Naive thymus-derived CD4-positive, alpha-beta T cell (primary cell): ENCODE measurements around the gene OVOL3. TPM values are rescaled to one million over a fixed set of nuclear protein-coding genes. Genes with fewer than 3 reads are reported as not detected.
"Not testable (repeated sequence)": the region's sequence is repeated elsewhere in the genome, so short reads cannot be mapped to it uniquely, and the experiment has no call there.

Source experiments
- ATAC-seq: fragments of 150-1000 bp; cut with Tn5 transposase; 2 replicates; pipeline ENCODE4 v1.10.0; 2021; ENCODE audit warnings: mild to moderate bottlenecking, moderate library complexity
- CTCF ChIA-PET: fragments of 350-600 bp; sonication (Branson Sonifier 250); formaldehyde crosslinking; loops from one replicate; lab custom pipeline; 2021; ENCODE audit warnings: antibody characterized with exemption; lab: Charles Lee
- POLR2A ChIA-PET: fragments of 350-600 bp; sonication (Branson Sonifier 250); formaldehyde crosslinking; loops from one replicate; lab custom pipeline; 2021; ENCODE audit warnings: antibody characterized with exemption, inconsistent platforms; lab: Charles Lee
- DNase-seq, 9 donors: peaks; one replicate each; pipeline versions ENCODE4 v3.0.0 to v3.0.0-alpha.2; 2020 to 2022; ENCODE audit warnings: mixed read lengths in 1 of 9
- H3K27ac ChIP-seq: one replicate; pipeline ENCODE4 v1.7.0; 2013; ENCODE audit warnings: mild to moderate bottlenecking, low read depth, low read length, moderate library complexity
- H3K27me3 ChIP-seq, 2 donors: one replicate each; pipeline ENCODE4 v1.7.0; 2013; ENCODE audit warnings: low read length in 2 of 2, mild to moderate bottlenecking in 2 of 2, moderate library complexity in 2 of 2; ENCODE audit not compliant: control insufficient read depth in 2 of 2, insufficient read depth in 2 of 2
- H3K36me3 ChIP-seq, 3 experiments: 1 replicate in 2 of 3; 2 replicates in 1 of 3; pipeline ENCODE4 v1.7.0; 2013; ENCODE audit warnings: low read length in 3 of 3, mild to moderate bottlenecking in 3 of 3, moderate library complexity in 1 of 3; ENCODE audit not compliant: insufficient read depth in 3 of 3, control insufficient read depth in 2 of 3
- H3K4me1 ChIP-seq, 2 donors: one replicate each; pipeline ENCODE4 v1.7.0; 2013; ENCODE audit warnings: low read length in 2 of 2, mild to moderate bottlenecking in 2 of 2, moderate library complexity in 1 of 2; ENCODE audit not compliant: control insufficient read depth in 2 of 2, insufficient read depth in 2 of 2
- H3K4me3 ChIP-seq: 2 replicates; pipeline ENCODE4 v1.7.0; 2013; ENCODE audit warnings: mild to moderate bottlenecking, low read length
- H3K9me3 ChIP-seq, 3 experiments: 1 replicate in 2 of 3; 2 replicates in 1 of 3; pipeline ENCODE4 v1.7.0; 2013; ENCODE audit warnings: low read length in 3 of 3; ENCODE audit not compliant: control insufficient read depth in 2 of 3
- H3K27ac Mint-ChIP-seq, 9 donors: one replicate each; pipeline ENCODE4 v1.8.0; 2020 to 2022; ENCODE audit warnings: mixed read lengths in 9 of 9, mild to moderate bottlenecking in 8 of 9, moderate library complexity in 5 of 9, inconsistent platforms in 2 of 9
- H3K27me3 Mint-ChIP-seq, 5 donors: one replicate each; pipeline ENCODE4 v1.8.0; 2021 to 2022; ENCODE audit warnings: mixed read lengths in 5 of 5, mild to moderate bottlenecking in 1 of 5
- H3K36me3 Mint-ChIP-seq, 5 donors: one replicate each; pipeline ENCODE4 v1.8.0; 2020 to 2022; ENCODE audit warnings: mixed read lengths in 5 of 5, mild to moderate bottlenecking in 3 of 5, inconsistent platforms in 1 of 5
- H3K4me1 Mint-ChIP-seq, 7 donors: one replicate each; pipeline ENCODE4 v1.8.0; 2020 to 2022; ENCODE audit warnings: mixed read lengths in 7 of 7, mild to moderate bottlenecking in 3 of 7, inconsistent platforms in 1 of 7
- H3K4me3 Mint-ChIP-seq, 10 donors: one replicate each; pipeline ENCODE4 v1.8.0; 2020 to 2022; ENCODE audit warnings: mild to moderate bottlenecking in 10 of 10, mixed read lengths in 10 of 10, moderate library complexity in 6 of 10, inconsistent platforms in 2 of 10
- H3K9me3 Mint-ChIP-seq, 11 donors: one replicate each; pipeline ENCODE4 v1.8.0; 2020 to 2022; ENCODE audit warnings: mixed read lengths in 11 of 11, mild to moderate bottlenecking in 4 of 11, inconsistent platforms in 1 of 11, moderate library complexity in 1 of 11
- intact Hi-C, 2 donors: fragments of 100-400 bp; cut with micrococcal nuclease; formaldehyde crosslinking; loops; one replicate each; pipeline ENCODE4 v1.15.1; 2023
- polyA plus RNA-seq, 2 donors: library from polyadenylated mRNA; unstranded; fragments of 300-500 nt; fragmentation: Illumina TruSeq; gene quantifications; one replicate each; pipeline ENCODE4 v1.2.3, GENCODE V29; 2021
- total RNA-seq, 6 experiments: library from RNA in 5 of 6; stranded (reverse) in 5 of 6; gene quantifications; 1 replicate in 5 of 6; 2 replicates in 1 of 6; pipeline ENCODE4 v1.2.3 and lab custom pipeline; 2021 to 2026

OVOL3 gene
- total RNA-seq (not detected), polyA plus RNA-seq (not detected), total RNA-seq (lab: John Stamatoyannopoulos, UW) (not detected)

DNA sequence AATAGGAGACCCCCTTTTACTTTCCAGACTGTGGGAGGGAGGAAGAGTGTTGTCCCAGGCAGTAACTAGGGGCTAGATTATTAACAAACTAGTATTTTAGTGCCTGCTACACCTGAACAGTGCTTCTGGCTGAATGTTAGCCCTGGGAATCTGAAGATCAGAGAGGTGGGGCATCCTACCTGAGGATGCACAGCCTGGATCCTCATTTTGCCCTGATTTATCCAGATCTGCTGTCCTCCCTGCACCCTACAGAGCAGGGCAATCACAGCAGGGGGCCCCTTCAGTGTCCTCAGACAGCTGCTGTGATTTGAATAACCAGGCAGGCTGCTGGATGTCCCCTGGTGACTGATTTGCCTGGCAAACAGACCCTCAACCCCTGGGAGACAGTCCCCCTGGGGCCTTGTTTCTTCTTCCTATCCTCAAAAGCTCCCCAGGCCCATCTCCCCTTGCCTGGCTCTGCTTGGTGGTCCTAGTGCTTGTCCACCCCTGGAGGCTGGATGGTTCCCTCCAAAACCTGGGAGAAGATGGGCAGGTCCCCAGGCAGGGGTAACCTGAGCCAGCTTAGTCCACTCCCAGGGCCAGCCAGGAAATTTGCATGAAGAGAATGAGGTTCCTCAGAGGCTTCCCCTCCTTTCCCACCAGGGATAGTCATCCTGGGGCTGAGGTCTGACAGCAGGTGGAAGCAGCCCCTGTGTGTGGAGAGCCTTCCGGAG lies at the start of gene OVOL3:
Gene OVOL3 (plus strand): TSS at position 657 of the 713 bp plus-strand sequence. CDS start 60 bp downstream, outside the sequence.
- H3K4me3 ChIP-seq: no peak within 1 kb of the TSS
- ATAC-seq (no peak), DNase-seq (no peak)
- Mint-ChIP-seq H3K9me3 (peaks cover 0 to 6% (median 0%) of the 10 kb centered on the region in 11 donors), H3K4me1 (peaks cover 6 to 28% (median 24%) of the 10 kb centered on the region in 7 donors), H3K27me3 (peaks cover 0 to 5% (median 0%) of the 10 kb centered on the region in 5 donors), H3K4me3 (peak within 1 kb of the TSS in 2 of 10 donors; percentile 1 to 39), H3K36me3 (peaks cover 4 to 13% (median 5%) of the 10 kb centered on the region in 5 donors), H3K27ac (peak within 1 kb of the TSS in 2 of 9 donors; percentile 22 to 33)
- no peaks in the 10 kb centered on the region for H3K9me3 ChIP-seq
- intact Hi-C loops: loop anchor here (10.0 kb wide), 2 partner anchors 216 to 1484 kb away; partner anchors contain the start of genes ZNF540 (in 1 of the 2) and ZNF571 (in 1 of the 2)
- ChIA-PET POLR2A (no interaction called here), CTCF (interaction anchor here (0.7 kb wide), 1 partner anchor 299 kb away, joined by 3 read pairs; no protein-coding TSS in a partner anchor)
- no peak within 1 kb of the TSS for H3K27ac ChIP-seq
- H3K4me1 ChIP-seq: peaks cover 7 to 8% of the 10 kb centered on the region in 2 donors
- H3K27me3 ChIP-seq: no peaks in the 10 kb centered on the region
- H3K36me3 ChIP-seq: peaks cover 0 to 38% (median 7%) of the 10 kb centered on the region in 3 experiments

DNA sequence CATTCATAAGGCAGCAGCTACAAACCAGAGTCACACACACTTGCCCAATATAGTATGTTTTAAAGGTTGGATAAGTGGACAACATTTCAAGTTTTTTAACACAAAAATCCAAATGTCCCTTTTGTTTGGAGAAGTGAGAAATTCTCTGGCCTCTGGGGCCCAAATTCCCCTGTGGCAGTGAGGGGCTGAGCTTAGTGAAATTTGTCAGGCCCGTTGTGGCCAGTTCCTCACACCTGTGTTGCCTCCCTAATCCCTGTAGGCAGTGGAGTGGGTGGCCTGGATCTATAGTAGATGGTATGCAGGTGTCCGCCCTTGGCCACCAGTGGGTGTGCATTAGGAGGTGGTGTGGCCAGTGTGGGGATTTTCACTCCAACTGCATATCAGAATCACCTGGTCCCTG lies 49.6 kb upstream of the OVOL3 start:
- H3K36me3 ChIP-seq: no peaks in the 10 kb centered on the region
- ATAC-seq (no peak), DNase-seq (no peak)
- Mint-ChIP-seq H3K9me3 (no peaks in the 10 kb centered on the region), H3K27me3 (no peaks in the 10 kb centered on the region), H3K27ac (peak overlapping the region in 1 of 9 donors; percentile 72), H3K4me1 (peaks cover 0 to 11% (median under 1%) of the 10 kb centered on the region in 7 donors), H3K36me3 (peaks cover 0 to 10% (median 0%) of the 10 kb centered on the region in 5 donors), H3K4me3 (no peak overlapping the region)
- intact Hi-C loops: no loop called here
- POLR2A ChIA-PET: no interaction called here
- CTCF ChIA-PET: no interaction called here
- no peaks in the 10 kb centered on the region for H3K9me3 ChIP-seq
- no peaks in the 10 kb centered on the region for H3K27me3 ChIP-seq
- H3K4me1 ChIP-seq: no peaks in the 10 kb centered on the region
- no peak overlapping the region for H3K4me3 ChIP-seq
- H3K27ac ChIP-seq: no peak overlapping the region

GRCh38 chr19:36064826-36065225 lies 46.1 kb upstream of the OVOL3 start:
- CTCF ChIA-PET: no interaction called here
- Mint-ChIP-seq H3K27me3 (no peaks in the 10 kb centered on the region), H3K4me1 (no peaks in the 10 kb centered on the region), H3K27ac (no peak overlapping the region), H3K9me3 (no peaks in the 10 kb centered on the region), H3K4me3 (no peak overlapping the region), H3K36me3 (peaks cover 0 to 18% (median 0%) of the 10 kb centered on the region in 5 donors)
- intact Hi-C loops: no loop called here
- Histone ChIP-seq H3K27ac (no peak overlapping the region), H3K36me3 (no peaks in the 10 kb centered on the region), H3K27me3 (no peaks in the 10 kb centered on the region), H3K9me3 (no peaks in the 10 kb centered on the region), H3K4me1 (no peaks in the 10 kb centered on the region), H3K4me3 (no peak overlapping the region)
- POLR2A ChIA-PET: no interaction called here
- no peak for ATAC-seq
- no peak for DNase-seq

GRCh38 chr19:36067681-36068080 lies 43.3 kb upstream of the OVOL3 start:
- Mint-ChIP-seq H3K4me3 (no peak overlapping the region), H3K27me3 (no peaks in the 10 kb centered on the region), H3K4me1 (no peaks in the 10 kb centered on the region), H3K27ac (no peak overlapping the region), H3K9me3 (no peaks in the 10 kb centered on the region), H3K36me3 (peaks cover 0 to 24% (median 4%) of the 10 kb centered on the region in 5 donors)
- no peaks in the 10 kb centered on the region for H3K9me3 ChIP-seq
- no peak overlapping the region for H3K4me3 ChIP-seq
- H3K27ac ChIP-seq: no peak overlapping the region
- intact Hi-C loops: no loop called here
- H3K36me3 ChIP-seq: no peaks in the 10 kb centered on the region
- no peak for ATAC-seq
- ChIA-PET POLR2A (no interaction called here), CTCF (no interaction called here)
- DNase-seq: no peak
- no peaks in the 10 kb centered on the region for H3K27me3 ChIP-seq
- H3K4me1 ChIP-seq: no peaks in the 10 kb centered on the region

DNA sequence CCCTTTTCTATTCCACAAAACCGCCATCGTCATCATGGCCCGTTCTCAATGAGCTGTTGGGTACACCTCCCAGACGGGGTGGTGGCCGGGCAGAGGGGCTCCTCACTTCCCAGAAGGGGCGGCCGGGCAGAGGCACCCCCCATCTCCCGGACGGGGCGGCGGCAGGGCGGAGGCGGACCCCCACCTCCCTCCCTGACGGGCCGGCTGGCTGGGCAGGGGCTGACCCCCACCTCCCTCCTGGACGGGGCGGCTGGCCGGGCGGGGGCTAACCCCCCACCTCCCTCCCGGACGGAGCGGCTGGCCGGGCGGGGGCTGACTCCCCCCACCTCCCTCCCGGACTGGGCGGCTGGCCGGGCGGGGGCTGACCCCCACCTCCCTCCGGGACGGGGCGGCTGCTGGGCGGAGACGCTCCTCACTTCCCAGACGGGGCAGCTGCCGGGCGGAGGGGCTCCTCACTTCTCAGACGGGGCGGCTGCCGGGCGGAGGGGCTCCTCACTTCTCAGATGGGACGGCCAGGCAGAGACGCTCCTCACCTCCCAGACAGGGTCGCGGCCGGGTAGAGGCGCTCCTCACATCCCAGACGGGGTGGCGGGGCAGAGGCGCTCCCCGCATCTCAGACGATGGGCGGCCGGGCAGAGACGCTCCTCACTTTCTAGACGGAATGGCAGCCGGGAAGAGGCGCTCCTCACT lies 42.0 kb upstream of the OVOL3 start:
- H3K36me3 ChIP-seq, H3K27me3 ChIP-seq, H3K9me3 ChIP-seq, POLR2A ChIA-PET, H3K9me3 Mint-ChIP-seq, ATAC-seq, intact Hi-C loops, H3K27me3 Mint-ChIP-seq, H3K4me1 Mint-ChIP-seq, H3K4me3 ChIP-seq, H3K27ac Mint-ChIP-seq, DNase-seq, CTCF ChIA-PET, H3K27ac ChIP-seq, H3K4me1 ChIP-seq, H3K4me3 Mint-ChIP-seq: not testable (repeated sequence)
- H3K36me3 Mint-ChIP-seq: peaks cover 0 to 29% (median 4%) of the 10 kb centered on the region in 5 donors

- H3K36me3 ChIP-seq: no peaks in the 10 kb centered on the region
- Mint-ChIP-seq H3K27ac (no peak overlapping the region), H3K27me3 (no peaks in the 10 kb centered on the region), H3K36me3 (peaks cover 0 to 26% (median 4%) of the 10 kb centered on the region in 5 donors), H3K4me3 (no peak overlapping the region), H3K9me3 (no peaks in the 10 kb centered on the region), H3K4me1 (peaks cover 0 to under 1% (median 0%) of the 10 kb centered on the region in 7 donors)
- H3K27me3 ChIP-seq: no peaks in the 10 kb centered on the region
- ChIA-PET CTCF (no interaction called here), POLR2A (no interaction called here)
- intact Hi-C loops: no loop called here
- DNase-seq (no peak), ATAC-seq (no peak)
- no peak overlapping the region for H3K4me3 ChIP-seq
- no peaks in the 10 kb centered on the region for H3K9me3 ChIP-seq
- H3K27ac ChIP-seq: no peak overlapping the region
- H3K4me1 ChIP-seq: no peaks in the 10 kb centered on the region
These were observed 38.9 kb upstream of the OVOL3 start for GRCh38 chr19:36072081-36072480.
